T-helper 17 cell (primary cell): ENCODE results near the gene JAK2. TPM values are rescaled to one million over a fixed set of nuclear protein-coding genes. Genes with fewer than 3 reads are reported as not detected.
"Not testable (repeated sequence)": the region's sequence is repeated elsewhere in the genome, so short reads cannot be mapped to it uniquely, and the experiment has no call there.

ENCODE experiments used
- ATAC-seq: fragments of 150-1000 bp; cut with Tn5 transposase; 2 replicates; pipeline ENCODE4 v1.10.0; 2021; ENCODE audit warnings: mild to moderate bottlenecking, moderate library complexity
- DNase-seq, 3 donors: peaks; one replicate each; pipeline versions ENCODE4 v3.0.0 to v3.0.0-alpha.2; 2020 to 2021
- H3K9me3 ChIP-seq: one replicate; pipeline ENCODE4 v1.7.0; 2013; ENCODE audit warnings: low read length, mild to moderate bottlenecking; ENCODE audit not compliant: control insufficient read depth, poor library complexity, severe bottlenecking
- H3K27ac Mint-ChIP-seq: one replicate; pipeline ENCODE4 v1.8.0; 2022; ENCODE audit warnings: mild to moderate bottlenecking, moderate library complexity, mixed read lengths
- H3K27me3 Mint-ChIP-seq: one replicate; pipeline ENCODE4 v1.8.0; 2022; ENCODE audit warnings: mixed read lengths
- H3K36me3 Mint-ChIP-seq: one replicate; pipeline ENCODE4 v1.8.0; 2022; ENCODE audit warnings: low read depth, mixed read lengths
- H3K4me1 Mint-ChIP-seq: one replicate; pipeline ENCODE4 v1.8.0; 2022; ENCODE audit warnings: mild to moderate bottlenecking, mixed read lengths
- H3K4me3 Mint-ChIP-seq: one replicate; pipeline ENCODE4 v1.8.0; 2022; ENCODE audit warnings: mild to moderate bottlenecking, moderate library complexity, mixed read lengths
- total RNA-seq, 4 donors: library from RNA in 2 of 4; stranded (reverse) in 2 of 4; gene quantifications; one replicate each; pipeline ENCODE4 v1.2.3 and lab custom pipeline; 2022 to 2026

Gene JAK2
- total RNA-seq, 2 donors from 2014 or later, result 14.6 TPM

- Mint-ChIP-seq H3K36me3 (peaks cover 20% of the 10 kb centered on the region), H3K27me3 (no peaks in the 10 kb centered on the region), H3K27ac (no peak overlapping the region), H3K4me1 (peaks cover 20% of the 10 kb centered on the region), H3K4me3 (no peak overlapping the region)
- no peaks in the 10 kb centered on the region for H3K9me3 ChIP-seq
- DNase-seq (no peak), ATAC-seq (no peak)
Measured at GRCh38 chr9:5025416-5025815, 40.3 kb downstream of the JAK2 start.

- H3K36me3 Mint-ChIP-seq, DNase-seq, H3K9me3 ChIP-seq, H3K27me3 Mint-ChIP-seq, ATAC-seq, H3K4me1 Mint-ChIP-seq, H3K4me3 Mint-ChIP-seq, H3K27ac Mint-ChIP-seq: not testable (repeated sequence)
Measured at GRCh38 chr9:5031941-5032340, 46.9 kb downstream of the JAK2 start.

GRCh38 chr9:5040730-5041389 lies 55.8 kb downstream of the JAK2 start:
- no peaks in the 10 kb centered on the region for H3K9me3 ChIP-seq
- ATAC-seq, result no peak
- Mint-ChIP-seq H3K36me3 (peaks cover 4% of the 10 kb centered on the region), H3K27ac (no peak overlapping the region), H3K4me3 (no peak overlapping the region), H3K4me1 (no peaks in the 10 kb centered on the region), H3K27me3 (no peaks in the 10 kb centered on the region)
- no peak for DNase-seq

GRCh38 chr9:5041390-5042115 lies 56.5 kb downstream of the JAK2 start:
- H3K4me1 Mint-ChIP-seq, result no peaks in the 10 kb centered on the region

GRCh38 chr9:5042661-5043178 lies 57.6 kb downstream of the JAK2 start:
- no peak for ATAC-seq
- H3K4me3 Mint-ChIP-seq, result no peak overlapping the region
- H3K27ac Mint-ChIP-seq, result no peak overlapping the region

More at GRCh38 chr9:5041390-5042115, 56.5 kb downstream of the JAK2 start:
- Mint-ChIP-seq H3K4me3 (no peak overlapping the region), H3K27ac (no peak overlapping the region), H3K27me3 (no peaks in the 10 kb centered on the region), H3K36me3 (peaks cover 4% of the 10 kb centered on the region)
- no peak for DNase-seq
- ATAC-seq, result no peak
- no peaks in the 10 kb centered on the region for H3K9me3 ChIP-seq

GRCh38 chr9:5043381-5043780 lies 58.3 kb downstream of the JAK2 start:
- peaks cover 4% of the 10 kb centered on the region for H3K36me3 Mint-ChIP-seq
- no peaks in the 10 kb centered on the region for H3K9me3 ChIP-seq
- H3K4me3 Mint-ChIP-seq, result no peak overlapping the region
- H3K27me3 Mint-ChIP-seq, result no peaks in the 10 kb centered on the region
- H3K27ac Mint-ChIP-seq, result no peak overlapping the region
- DNase-seq, result no peak
- ATAC-seq, result no peak
- no peaks in the 10 kb centered on the region for H3K4me1 Mint-ChIP-seq

More at GRCh38 chr9:5042661-5043178, 57.6 kb downstream of the JAK2 start:
- H3K9me3 ChIP-seq, result no peaks in the 10 kb centered on the region
- H3K4me1 Mint-ChIP-seq, result no peaks in the 10 kb centered on the region
- peaks cover 4% of the 10 kb centered on the region for H3K36me3 Mint-ChIP-seq
- DNase-seq, result no peak
- no peaks in the 10 kb centered on the region for H3K27me3 Mint-ChIP-seq

- Mint-ChIP-seq H3K36me3 (peaks cover 5% of the 10 kb centered on the region), H3K27ac (no peak overlapping the region), H3K27me3 (no peaks in the 10 kb centered on the region), H3K4me1 (no peaks in the 10 kb centered on the region), H3K4me3 (no peak overlapping the region)
- ATAC-seq, result no peak
- H3K9me3 ChIP-seq, result no peaks in the 10 kb centered on the region
- no peak for DNase-seq
Measured at GRCh38 chr9:5044160-5044559, 59.1 kb downstream of the JAK2 start.

- H3K27ac Mint-ChIP-seq, result no peak overlapping the region
- H3K36me3 Mint-ChIP-seq, result peaks cover 13% of the 10 kb centered on the region
- H3K4me3 Mint-ChIP-seq, result no peak overlapping the region
Measured at GRCh38 chr9:5052838-5053237, 67.8 kb downstream of the JAK2 start.

GRCh38 chr9:5062631-5063030 lies 77.6 kb downstream of the JAK2 start:
- no peak overlapping the region for H3K4me3 Mint-ChIP-seq

More at GRCh38 chr9:5052838-5053237, 67.8 kb downstream of the JAK2 start:
- ATAC-seq (no peak), DNase-seq (no peak)
- Mint-ChIP-seq H3K4me1 (no peaks in the 10 kb centered on the region), H3K27me3 (no peaks in the 10 kb centered on the region)
- H3K9me3 ChIP-seq, result no peaks in the 10 kb centered on the region

GRCh38 chr9:5072871-5073270 lies 87.8 kb downstream of the JAK2 start:
- no peaks in the 10 kb centered on the region for H3K27me3 Mint-ChIP-seq
- H3K4me3 Mint-ChIP-seq, result no peak overlapping the region
- H3K27ac Mint-ChIP-seq, result no peak overlapping the region
- H3K36me3 Mint-ChIP-seq, result peaks cover 17% of the 10 kb centered on the region
- DNase-seq (no peak), ATAC-seq (no peak)
- H3K9me3 ChIP-seq, result no peaks in the 10 kb centered on the region
- peaks cover 9% of the 10 kb centered on the region for H3K4me1 Mint-ChIP-seq

More at GRCh38 chr9:5062631-5063030, 77.6 kb downstream of the JAK2 start:
- ATAC-seq (no peak), DNase-seq (no peak)
- Mint-ChIP-seq H3K4me1 (peaks cover 2% of the 10 kb centered on the region), H3K36me3 (peaks cover 10% of the 10 kb centered on the region), H3K27ac (no peak overlapping the region), H3K27me3 (no peaks in the 10 kb centered on the region)
- H3K9me3 ChIP-seq, result no peaks in the 10 kb centered on the region

- no peaks in the 10 kb centered on the region for H3K9me3 ChIP-seq
- peaks cover 17% of the 10 kb centered on the region for H3K36me3 Mint-ChIP-seq
- DNase-seq (no peak), ATAC-seq (no peak)
- no peaks in the 10 kb centered on the region for H3K27me3 Mint-ChIP-seq
- peaks cover 9% of the 10 kb centered on the region for H3K4me1 Mint-ChIP-seq
- H3K4me3 Mint-ChIP-seq, result no peak overlapping the region
- H3K27ac Mint-ChIP-seq, result no peak overlapping the region
Measured at GRCh38 chr9:5073701-5074100, 88.6 kb downstream of the JAK2 start.

- no peaks in the 10 kb centered on the region for H3K27me3 Mint-ChIP-seq
- ATAC-seq, result no peak
- DNase-seq, result no peak
- no peaks in the 10 kb centered on the region for H3K9me3 ChIP-seq
- H3K27ac Mint-ChIP-seq, result no peak overlapping the region
- H3K4me3 Mint-ChIP-seq, result no peak overlapping the region
- peaks cover 12% of the 10 kb centered on the region for H3K36me3 Mint-ChIP-seq
- H3K4me1 Mint-ChIP-seq, result peaks cover 2% of the 10 kb centered on the region
Measured at GRCh38 chr9:5085993-5086392, 100.9 kb downstream of the JAK2 start.

GRCh38 chr9:5089737-5090136 lies 104.7 kb downstream of the JAK2 start:
- ATAC-seq (no peak), DNase-seq (no peak)
- H3K4me1 Mint-ChIP-seq, result no peaks in the 10 kb centered on the region
- H3K27ac Mint-ChIP-seq, result no peak overlapping the region
- H3K9me3 ChIP-seq, result no peaks in the 10 kb centered on the region
- H3K4me3 Mint-ChIP-seq, result no peak overlapping the region
- H3K36me3 Mint-ChIP-seq, result peaks cover 5% of the 10 kb centered on the region
- no peaks in the 10 kb centered on the region for H3K27me3 Mint-ChIP-seq
